Measurements from ENCODE around the gene PLAAT4.

- TF ChIP-seq POLR2A (IDR thresholded peaks at IDR 0.05) (no peak), CTCF (IDR thresholded peaks at IDR 0.05) (no peak), EP300 (IDR thresholded peaks at IDR 0.05) (no peak)
These were observed 23.8 kb upstream of the PLAAT4 start for GRCh38 chr11:63512816-63513215.
